Right lobe of liver (tissue), 4 donors: ENCODE data around the gene SPG11.

Experiments used
- POLR2A ChIP-seq: fragments of 450-650 bp; IDR thresholded peaks from one replicate; pipeline ENCODE4 v1.6.1; 2017; ENCODE audit warnings: antibody characterized with exemption, mild to moderate bottlenecking
- TF ChIP-seq, protein P1 (sequence below), 4 donors: fragments of 200-600 bp in 3 of 4; fragments of 450-650 bp in 1 of 4; IDR thresholded peaks; one replicate each; pipeline versions ENCODE4 v1.5.1 to v1.8.0; 2016 to 2022; ENCODE audit warnings: antibody characterized with exemption in 4 of 4, mild to moderate bottlenecking in 2 of 4
- donor health status: DM: no; HTN: no; CAD: no.
- donor health status: DM: no; HTN: no; CAD: no.
- donor health status: DM: no; HTN: yes; CAD: no.

DNA sequence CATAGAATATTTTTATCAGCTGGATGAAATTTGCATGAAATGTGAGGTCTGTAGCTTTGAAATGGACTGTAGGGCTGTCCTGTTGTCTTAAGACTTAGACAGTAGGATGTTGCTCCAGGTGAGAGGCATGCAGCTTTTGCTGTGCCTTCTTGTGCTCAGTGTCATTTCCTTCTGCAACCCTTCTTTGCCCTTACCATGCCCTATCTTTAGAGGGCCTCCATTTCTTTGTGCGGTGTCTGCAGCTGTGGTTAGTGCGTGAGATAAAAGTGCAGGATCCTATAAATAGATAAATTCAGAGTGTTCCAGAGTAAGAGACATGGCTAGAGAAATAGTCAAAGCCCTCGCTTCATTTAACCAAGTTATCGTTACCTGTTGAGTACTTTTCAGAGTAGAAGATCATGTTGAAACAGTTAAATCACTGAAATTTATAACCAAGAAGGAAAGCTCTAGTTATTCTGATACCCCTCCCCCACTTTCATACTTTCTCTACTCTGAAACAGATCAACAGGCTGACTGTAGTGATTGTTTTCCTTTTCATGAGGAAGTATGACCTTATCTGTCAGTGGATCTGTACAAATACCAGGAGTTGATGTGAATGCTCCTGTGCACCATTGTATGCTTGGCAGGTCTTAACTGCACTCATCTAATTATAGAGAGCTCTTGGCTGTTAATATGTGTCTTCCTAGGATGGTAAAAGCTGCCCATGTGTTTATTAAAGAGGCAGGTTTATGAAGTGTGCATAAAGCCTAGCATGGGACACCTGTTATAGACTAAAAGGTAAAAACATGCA is 108.3 kb downstream of the SPG11 start:
- TF ChIP-seq, protein P1, sequence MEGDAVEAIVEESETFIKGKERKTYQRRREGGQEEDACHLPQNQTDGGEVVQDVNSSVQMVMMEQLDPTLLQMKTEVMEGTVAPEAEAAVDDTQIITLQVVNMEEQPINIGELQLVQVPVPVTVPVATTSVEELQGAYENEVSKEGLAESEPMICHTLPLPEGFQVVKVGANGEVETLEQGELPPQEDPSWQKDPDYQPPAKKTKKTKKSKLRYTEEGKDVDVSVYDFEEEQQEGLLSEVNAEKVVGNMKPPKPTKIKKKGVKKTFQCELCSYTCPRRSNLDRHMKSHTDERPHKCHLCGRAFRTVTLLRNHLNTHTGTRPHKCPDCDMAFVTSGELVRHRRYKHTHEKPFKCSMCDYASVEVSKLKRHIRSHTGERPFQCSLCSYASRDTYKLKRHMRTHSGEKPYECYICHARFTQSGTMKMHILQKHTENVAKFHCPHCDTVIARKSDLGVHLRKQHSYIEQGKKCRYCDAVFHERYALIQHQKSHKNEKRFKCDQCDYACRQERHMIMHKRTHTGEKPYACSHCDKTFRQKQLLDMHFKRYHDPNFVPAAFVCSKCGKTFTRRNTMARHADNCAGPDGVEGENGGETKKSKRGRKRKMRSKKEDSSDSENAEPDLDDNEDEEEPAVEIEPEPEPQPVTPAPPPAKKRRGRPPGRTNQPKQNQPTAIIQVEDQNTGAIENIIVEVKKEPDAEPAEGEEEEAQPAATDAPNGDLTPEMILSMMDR (IDR thresholded peaks at IDR 0.05): no peak
- TF ChIP-seq POLR2A: no peak
